ENCODE measurements around the gene FAM181A.

FAM181A gene

GRCh38 chr14:93957751-93958566 lies 30.8 kb downstream of the FAM181A start:
- DNase-seq (ENCODE audit: low read depth in 2 of 2) = no peak
- TF ChIP-seq, protein P1, sequence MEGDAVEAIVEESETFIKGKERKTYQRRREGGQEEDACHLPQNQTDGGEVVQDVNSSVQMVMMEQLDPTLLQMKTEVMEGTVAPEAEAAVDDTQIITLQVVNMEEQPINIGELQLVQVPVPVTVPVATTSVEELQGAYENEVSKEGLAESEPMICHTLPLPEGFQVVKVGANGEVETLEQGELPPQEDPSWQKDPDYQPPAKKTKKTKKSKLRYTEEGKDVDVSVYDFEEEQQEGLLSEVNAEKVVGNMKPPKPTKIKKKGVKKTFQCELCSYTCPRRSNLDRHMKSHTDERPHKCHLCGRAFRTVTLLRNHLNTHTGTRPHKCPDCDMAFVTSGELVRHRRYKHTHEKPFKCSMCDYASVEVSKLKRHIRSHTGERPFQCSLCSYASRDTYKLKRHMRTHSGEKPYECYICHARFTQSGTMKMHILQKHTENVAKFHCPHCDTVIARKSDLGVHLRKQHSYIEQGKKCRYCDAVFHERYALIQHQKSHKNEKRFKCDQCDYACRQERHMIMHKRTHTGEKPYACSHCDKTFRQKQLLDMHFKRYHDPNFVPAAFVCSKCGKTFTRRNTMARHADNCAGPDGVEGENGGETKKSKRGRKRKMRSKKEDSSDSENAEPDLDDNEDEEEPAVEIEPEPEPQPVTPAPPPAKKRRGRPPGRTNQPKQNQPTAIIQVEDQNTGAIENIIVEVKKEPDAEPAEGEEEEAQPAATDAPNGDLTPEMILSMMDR (IDR thresholded peaks at IDR 0.05; ENCODE audit: low read depth, low read length) = no peak
- H3K4me3 ChIP-seq (replicated peaks in 1 of 2; ENCODE audit: low read depth in 2 of 2, low read length in 2 of 2) = no peak overlapping the region

DNA sequence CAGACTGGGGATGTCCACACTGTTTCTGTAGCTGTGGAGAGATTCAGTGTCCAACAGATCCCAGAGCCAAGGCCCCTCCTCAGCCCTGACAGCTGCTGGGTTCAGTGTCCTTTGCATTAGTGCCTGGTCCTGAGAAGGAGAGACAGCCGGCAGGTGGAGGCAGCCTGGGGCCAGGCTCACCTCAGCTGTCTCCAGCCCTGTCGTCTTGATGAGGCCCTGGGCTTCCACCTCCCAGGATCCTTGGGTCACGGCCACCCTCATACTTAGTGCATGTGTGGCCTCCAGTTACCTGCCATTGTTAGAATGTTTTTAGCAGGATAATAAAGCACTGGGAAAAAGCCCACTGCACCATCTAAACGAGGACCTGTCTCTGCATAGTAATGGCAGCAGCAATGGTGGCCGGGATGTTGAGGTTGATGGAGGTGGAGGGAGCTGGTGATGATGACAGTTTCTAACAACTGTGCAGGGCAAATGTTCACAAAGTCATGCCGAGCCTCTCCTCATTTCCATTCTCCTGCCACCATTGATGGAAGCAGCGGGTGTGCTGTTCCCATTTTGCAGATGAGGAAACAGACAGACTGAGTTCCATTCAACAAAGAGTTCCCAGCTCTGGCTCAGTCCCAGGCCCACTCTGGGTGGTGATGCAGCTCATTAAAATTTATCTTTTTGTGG lies 31.6 kb downstream of the FAM181A start:
- DNase-seq (ENCODE audit: low read depth in 2 of 2) = no peak
- no peak overlapping the region for H3K4me3 ChIP-seq (replicated peaks in 1 of 2; ENCODE audit: low read depth in 2 of 2, low read length in 2 of 2)
- TF ChIP-seq, protein P1 (IDR thresholded peaks at IDR 0.05; ENCODE audit: low read depth, low read length) = no peak

DNA sequence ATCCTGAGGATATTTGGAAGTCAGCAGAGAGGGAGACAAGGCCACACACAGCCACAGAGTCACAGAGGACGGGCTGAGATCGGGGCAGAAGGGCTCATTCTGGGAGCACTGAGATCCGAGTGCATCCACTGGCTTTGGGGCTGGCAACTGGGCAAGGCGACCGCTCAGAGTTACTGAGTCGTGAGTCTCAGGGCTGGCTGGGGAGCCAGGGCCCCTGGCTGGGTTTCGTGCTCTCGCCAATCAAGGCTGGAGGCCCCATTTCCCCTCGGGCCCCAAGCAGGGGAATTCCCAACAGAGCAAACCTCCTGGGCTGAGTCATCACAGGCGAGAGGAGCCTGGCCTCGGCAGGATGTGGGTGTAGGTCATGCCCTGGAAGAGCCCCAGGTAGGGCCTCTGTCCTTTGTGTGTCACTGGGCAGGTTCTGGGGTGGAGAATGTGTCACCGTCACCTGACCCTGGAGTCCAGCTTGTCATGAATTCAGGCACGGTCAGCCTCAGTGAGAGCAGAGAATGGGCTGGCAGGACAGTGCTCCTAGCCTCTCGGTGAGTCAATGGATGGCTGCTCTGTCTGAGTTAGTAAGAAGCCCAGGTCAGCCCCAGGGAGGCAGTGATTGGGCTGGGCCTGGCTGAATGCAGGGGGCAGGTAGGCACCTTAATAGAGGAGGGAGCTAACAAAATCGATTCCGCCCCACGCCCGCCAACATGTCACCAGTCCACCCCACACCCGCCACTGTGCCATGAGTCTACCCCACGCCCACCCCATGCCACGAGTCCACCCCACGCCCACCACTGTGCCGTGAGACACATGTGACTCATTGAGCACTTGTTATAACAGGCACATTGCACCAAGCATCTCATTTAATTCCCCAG lies 32.3 kb downstream of the FAM181A start:
- TF ChIP-seq, protein P1 (IDR thresholded peaks at IDR 0.05; ENCODE audit: low read depth, low read length) = no peak
- H3K4me3 ChIP-seq (replicated peaks in 1 of 2; ENCODE audit: low read depth in 2 of 2, low read length in 2 of 2) = no peak overlapping the region
- DNase-seq (ENCODE audit: low read depth in 2 of 2) = peak; percentile 72 to 94

DNA sequence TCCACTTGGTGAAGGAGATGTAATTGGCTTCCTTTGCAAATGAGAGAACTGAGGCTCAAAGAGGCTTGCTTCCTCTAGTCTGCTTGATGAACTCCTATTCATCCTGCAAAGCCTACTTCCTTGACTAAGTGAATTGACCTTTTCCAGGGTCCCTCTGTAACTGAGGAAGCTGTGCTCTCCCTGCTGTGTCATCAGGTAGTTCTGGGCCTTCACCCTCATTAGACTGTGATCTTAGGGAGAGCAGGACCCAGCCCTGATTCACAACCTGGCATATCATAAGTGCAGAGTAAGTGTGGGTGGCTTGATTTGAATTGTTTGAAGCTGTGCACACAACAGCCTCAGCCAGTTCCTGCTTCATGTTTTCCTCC lies 32.9 kb downstream of the FAM181A start:
- H3K4me3 ChIP-seq (replicated peaks in 1 of 2; ENCODE audit: low read depth in 2 of 2, low read length in 2 of 2) = no peak overlapping the region
- TF ChIP-seq, protein P1 (IDR thresholded peaks at IDR 0.05; ENCODE audit: low read depth, low read length) = no peak
- DNase-seq (ENCODE audit: low read depth in 2 of 2) = no peak

GRCh38 chr14:93960774-93961438 lies 33.8 kb downstream of the FAM181A start:
- DNase-seq (ENCODE audit: low read depth in 2 of 2) = no peak
- TF ChIP-seq, protein P1 (IDR thresholded peaks at IDR 0.05; ENCODE audit: low read depth, low read length) = no peak
- H3K4me3 ChIP-seq (replicated peaks in 1 of 2; ENCODE audit: low read depth in 2 of 2, low read length in 2 of 2) = no peak overlapping the region

DNA sequence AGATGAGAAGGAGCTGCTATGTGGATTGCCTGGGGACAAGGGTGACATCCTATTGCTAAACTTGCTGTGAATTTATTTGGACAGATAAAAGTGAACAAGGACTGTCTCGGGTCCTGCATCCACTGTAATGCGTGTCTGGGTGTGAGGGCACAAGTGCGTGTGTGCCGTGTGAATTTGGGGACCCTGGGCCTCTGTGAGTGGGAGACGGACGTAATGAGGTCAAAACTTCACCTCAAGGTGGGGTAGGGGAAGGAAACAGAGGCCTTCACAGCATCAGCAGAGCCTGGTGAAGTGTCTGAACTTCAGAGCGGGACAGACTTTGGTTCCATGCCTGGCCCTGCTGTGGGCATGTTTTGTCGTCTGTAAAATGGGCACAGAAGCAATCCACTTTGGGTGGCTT lies 34.5 kb downstream of the FAM181A start:
- no peak for DNase-seq (ENCODE audit: low read depth in 2 of 2)
- TF ChIP-seq, protein P1 (IDR thresholded peaks at IDR 0.05; ENCODE audit: low read depth, low read length) = no peak
- no peak overlapping the region for H3K4me3 ChIP-seq (replicated peaks in 1 of 2; ENCODE audit: low read depth in 2 of 2, low read length in 2 of 2)
